ENCODE results near the gene FAM241A.
A peak's percentile ranks its signal among the peaks of the same experiment; 100 is the strongest.
"Not testable (repeated sequence)": the region's sequence is repeated elsewhere in the genome, so short reads cannot be mapped to it uniquely, and the experiment has no call there.

Gene FAM241A

DNA sequence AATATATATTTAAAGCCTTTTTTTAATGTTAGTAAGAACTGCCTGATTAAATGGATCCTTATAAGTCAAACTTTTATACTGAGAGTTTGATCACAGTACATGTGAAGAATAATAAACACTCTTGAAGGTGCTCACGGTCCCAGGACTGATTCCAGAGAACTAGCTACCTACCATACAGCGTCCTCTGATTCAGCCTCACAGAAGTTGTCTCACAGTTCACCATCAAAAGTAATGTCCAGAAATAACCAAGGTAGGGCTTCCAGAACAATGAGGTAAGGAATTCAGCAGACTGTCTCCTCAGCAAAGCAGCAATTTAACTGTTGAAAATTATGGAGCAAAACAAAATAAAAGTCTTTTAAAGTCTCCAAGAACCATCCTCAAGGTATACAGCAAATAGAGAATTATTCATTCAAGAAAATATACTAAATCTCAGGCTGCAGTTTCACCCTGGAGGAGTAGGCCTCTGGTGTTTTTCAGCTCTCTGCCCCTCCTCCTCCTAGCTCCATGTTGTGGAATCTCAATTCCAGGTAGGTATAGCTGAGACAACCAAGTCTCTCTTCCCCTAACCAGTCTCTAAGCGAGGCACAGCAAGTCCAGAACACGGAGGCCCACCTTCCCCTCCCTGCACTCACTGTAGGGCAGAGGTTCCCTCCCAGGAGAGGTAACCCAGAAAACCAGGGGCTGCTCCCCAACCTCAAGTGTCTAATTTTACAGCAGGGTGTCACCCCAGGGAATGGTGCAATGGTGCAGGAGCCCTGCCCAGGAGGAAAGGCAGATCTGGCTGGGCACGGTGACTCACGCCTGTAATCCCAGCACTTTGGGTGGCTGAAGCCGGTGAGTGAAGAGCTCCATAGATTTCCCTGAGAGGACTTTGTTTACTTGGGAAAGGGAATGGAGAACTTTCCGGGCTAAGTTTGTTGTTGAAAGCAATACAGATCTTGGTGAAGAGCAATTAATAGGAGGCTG is 28.6 kb downstream of the FAM241A start:
- DNase-seq (ENCODE audit: low read depth): no peak

- DNase-seq (ENCODE audit: low read depth): no peak
Measured at GRCh38 chr4:112175840-112176239, 30.6 kb downstream of the FAM241A start.

DNA sequence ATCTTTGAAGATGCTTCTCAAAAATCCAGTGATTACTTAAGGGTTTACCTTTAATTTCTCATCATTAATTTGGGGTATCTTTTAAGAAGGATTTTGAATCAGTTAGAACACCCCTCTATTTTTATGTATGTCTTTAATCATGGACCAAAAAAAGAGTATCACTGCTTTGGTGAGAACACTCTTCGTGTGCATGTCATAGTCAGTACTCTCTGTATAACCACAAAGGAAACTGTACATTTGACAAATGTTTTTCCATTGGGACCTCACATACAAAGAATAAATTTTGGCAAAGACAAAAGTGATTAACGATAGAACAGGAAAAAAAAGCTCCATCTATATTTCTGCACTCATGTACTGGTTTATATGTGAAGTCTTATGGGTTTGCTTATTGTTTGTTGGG is 31.3 kb downstream of the FAM241A start:
- DNase-seq (ENCODE audit: low read depth): no peak

DNA sequence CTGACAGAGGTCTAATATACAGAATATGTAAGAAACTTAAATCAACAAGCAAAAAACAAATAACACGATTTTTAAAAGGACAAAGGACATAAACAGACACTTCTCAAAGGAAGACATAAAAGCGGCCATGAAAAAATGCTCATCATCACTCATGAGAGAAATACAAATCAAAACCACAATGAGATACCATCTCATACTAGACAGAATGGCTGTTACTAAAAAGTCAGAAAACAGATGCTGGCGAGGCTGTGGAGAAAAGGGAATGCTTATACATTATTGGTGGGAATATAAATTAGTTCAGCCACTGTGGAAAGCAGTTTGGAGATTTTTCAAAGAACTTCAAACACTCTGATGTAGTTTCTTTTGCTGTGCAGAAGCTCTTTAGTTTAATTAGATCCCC is 33.5 kb downstream of the FAM241A start:
- not testable (repeated sequence) for DNase-seq (ENCODE audit: low read depth)

GRCh38 chr4:112181358-112182000 is 36.2 kb downstream of the FAM241A start:
- no peak for DNase-seq (ENCODE audit: low read depth)

GRCh38 chr4:112182604-112183003 is 37.4 kb downstream of the FAM241A start:
- no peak for DNase-seq (ENCODE audit: low read depth)

DNA sequence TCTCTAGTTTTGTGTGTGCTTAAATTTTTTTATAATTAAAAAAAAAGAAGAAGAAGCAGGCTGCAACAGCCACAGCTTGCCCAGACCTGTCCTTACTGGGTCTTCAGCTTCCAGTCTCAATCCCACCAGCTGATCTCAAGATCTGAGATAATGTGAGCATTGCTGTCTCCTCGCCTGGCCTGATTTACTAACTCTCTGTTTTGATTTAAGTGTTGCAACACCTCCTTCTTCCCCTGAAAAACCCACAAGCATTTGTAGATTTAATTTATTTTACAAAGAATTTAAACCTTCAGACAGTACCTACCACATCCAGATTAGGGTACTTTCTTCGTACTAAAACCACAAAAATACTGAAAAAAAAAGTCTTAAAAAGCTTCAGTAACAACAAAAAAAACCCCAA is 38.0 kb downstream of the FAM241A start:
- DNase-seq (ENCODE audit: low read depth): no peak

- DNase-seq (ENCODE audit: low read depth): no peak
Measured at GRCh38 chr4:112184438-112184837, 39.2 kb downstream of the FAM241A start.

GRCh38 chr4:112185334-112185733 is 40.1 kb downstream of the FAM241A start:
- no peak for DNase-seq (ENCODE audit: low read depth)

DNA sequence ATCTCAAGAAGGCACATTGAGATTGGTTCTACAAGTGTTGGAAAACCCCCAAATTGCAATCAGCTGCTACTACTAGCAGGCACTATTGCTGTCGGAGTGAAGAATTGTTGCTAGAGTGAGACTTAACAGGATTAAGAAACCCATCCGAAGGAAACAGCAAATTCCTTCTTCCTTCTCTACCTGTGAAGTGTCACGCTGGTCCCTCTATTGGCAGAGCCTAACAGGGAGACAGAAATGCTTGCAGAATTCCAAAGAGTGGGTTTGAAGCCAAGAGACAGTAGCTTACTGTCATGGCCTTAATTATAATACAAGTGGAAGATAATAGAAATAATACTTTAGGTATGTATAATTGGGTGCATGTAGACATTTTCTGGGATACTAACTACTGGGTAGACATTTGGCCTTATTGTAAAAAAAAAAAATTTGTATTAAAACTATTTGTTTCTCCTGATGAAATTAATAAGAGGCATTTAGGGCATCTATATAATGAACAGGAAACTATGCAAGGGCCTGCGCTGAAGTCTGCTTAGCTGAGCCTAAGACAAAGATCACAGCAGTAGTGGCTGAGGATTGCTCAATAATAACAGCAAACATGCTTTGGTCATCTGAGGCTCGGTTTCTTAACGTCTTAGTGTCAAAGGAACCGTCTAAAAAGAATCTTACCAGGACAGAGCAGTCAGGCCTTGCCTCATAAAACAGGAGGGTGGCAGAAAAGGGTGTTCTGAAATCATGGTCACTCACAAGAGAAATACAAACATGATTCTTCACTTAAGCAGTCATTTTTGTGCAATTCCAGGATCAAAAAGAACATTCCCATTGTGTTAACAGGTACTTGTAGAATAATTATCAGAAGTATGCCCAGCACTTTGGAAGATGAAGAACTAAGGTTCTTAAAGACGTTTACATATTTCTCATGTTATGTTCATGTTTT is 40.8 kb downstream of the FAM241A start:
- no peak for DNase-seq (ENCODE audit: low read depth)

DNA sequence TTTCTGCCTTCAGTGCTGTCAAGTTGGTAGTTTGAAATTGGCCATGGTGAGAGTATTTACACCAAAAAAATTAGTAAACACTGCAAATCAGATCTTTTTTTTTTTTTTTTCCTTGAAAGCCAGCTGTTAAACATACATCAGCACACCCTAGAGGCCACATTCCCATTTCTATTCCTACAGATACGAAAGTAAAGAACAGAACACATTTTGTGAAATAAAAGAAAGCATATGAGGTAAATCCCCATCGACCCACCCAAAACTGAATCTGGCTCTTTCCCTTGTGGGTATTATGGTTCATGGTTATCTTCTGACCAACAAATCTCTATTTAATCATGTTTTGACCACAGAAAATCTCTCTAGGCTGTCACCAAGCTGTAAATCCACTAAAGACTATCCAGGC is 44.5 kb downstream of the FAM241A start:
- no peak for DNase-seq (ENCODE audit: low read depth)

- DNase-seq (ENCODE audit: low read depth): no peak
Measured at GRCh38 chr4:112190684-112191083, 45.4 kb downstream of the FAM241A start.

GRCh38 chr4:112196461-112196860 is 51.2 kb downstream of the FAM241A start:
- DNase-seq (ENCODE audit: low read depth): no peak

- no peak for DNase-seq (ENCODE audit: low read depth)
Measured at GRCh38 chr4:112199041-112199440, 53.8 kb downstream of the FAM241A start.

DNA sequence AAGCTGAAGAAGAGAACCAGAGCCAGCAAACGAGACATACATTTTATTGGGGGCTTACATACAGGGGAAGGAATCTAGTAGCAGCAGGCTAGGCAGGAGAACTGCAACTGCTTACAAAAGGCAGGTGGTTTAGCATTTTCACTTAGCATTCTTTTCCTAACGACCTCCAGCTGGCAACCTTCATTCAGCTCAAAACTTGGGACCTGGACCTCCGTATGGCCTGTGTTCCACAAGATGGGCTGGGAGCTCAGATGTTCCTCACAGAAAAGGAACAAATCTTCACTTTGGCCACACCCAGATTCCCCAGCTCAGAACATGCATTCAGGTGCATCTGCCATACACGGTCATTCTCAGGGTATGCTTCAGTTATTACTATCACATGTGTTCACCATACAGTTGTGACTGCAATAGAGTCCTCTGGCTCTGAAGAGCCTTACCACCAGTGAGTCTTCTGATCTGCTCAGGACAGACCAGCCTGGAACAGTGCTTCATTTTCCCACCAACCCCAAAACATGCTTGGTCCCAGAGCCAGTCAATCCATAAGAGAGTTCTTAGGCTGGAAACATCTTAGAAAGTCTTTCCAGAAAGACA is 56.8 kb downstream of the FAM241A start:
- no peak for DNase-seq (ENCODE audit: low read depth)

GRCh38 chr4:112203593-112203992 is 58.3 kb downstream of the FAM241A start:
- no peak for DNase-seq (ENCODE audit: low read depth)

DNA sequence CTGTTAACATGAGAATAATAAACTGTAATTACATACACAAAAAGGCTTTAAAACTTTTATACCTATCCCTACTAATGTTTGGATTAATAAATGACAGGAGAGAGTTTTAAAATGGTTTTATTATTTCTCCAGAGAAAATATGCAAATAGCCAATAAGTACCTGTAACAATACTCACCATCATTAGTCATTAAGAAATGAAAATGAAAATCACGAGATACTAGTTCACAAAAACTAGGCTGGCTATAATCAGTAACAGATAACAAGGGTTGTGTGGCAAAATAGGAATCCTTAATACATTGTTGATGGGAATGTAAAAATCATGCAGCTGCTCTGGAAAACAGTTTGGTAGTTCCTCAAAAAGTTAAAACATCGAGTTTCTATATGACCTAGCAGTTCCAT is 61.2 kb downstream of the FAM241A start:
- DNase-seq (ENCODE audit: low read depth): no peak

- DNase-seq (ENCODE audit: low read depth): not testable (repeated sequence)
Measured at GRCh38 chr4:112208137-112209095, 63.2 kb downstream of the FAM241A start.

DNA sequence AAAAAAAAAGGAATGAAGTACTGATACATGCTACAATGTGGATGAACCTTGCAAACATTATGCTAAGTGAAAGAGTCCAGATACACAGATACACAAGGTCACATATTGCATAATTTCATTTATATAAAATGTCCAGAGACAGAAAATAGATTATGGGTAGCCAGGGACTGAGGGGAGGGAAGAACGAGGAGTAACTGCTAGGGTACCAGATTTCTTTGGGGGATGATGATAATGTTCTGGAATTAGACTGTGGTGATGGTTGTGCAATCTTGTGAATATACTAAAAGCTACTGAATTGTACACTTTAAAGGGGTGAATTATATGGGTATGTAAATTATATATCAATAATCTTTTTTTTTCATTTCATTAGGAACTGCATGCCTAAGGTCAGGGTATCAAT is 65.5 kb downstream of the FAM241A start:
- DNase-seq (ENCODE audit: low read depth): no peak

DNA sequence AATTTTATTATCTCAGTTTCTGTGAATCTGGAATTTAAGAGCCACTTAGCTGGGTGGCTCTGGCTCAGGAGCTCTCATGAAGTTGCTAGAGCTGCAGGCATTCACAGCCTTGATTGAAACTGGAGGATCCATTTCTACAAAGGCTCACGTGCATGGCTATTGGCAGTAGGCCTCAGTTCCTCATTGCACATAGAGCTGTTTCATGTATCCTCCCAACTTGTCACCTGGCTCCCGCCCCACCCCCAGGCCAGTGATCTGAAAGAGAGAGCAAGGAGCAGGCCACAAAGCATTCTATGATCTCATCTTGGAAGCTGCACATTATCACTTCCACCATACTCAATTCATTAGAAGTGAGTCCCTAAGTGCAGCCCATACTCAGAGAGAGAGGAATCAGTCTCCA is 67.8 kb downstream of the FAM241A start:
- no peak for DNase-seq (ENCODE audit: low read depth)

DNA sequence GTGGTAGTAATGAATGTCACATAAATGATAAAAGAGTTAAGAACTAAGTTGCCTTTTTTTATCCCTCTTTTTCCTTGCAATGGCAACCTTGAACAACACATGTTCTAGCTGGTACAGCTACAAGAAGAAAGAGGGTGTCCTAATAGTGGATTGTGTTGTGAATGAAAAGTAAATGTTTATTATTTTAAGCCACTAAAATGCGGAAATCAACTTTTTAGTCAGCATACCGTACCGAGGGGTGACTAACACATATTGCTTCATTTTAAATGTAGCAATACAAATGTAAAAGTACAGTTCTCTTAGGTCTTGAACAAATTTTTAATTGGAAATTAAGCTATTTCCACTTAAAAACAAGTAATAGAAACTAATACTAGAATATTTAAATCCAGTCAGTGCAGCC is 68.6 kb downstream of the FAM241A start:
- peak; percentile 42 for DNase-seq (ENCODE audit: low read depth)
